ENCODE results near the gene DEFB131B.

GRCh38 chr11:71908218-71908617 is 30.0 kb downstream of the DEFB131B start:
- no peak for TF ChIP-seq CTCF (IDR thresholded peaks at IDR 0.05)
- TF ChIP-seq POLR2A (IDR thresholded peaks at IDR 0.05): no peak
